ENCODE results near the gene NFIA.
"Not testable (repeated sequence)": the region's sequence is repeated elsewhere in the genome, so short reads cannot be mapped to it uniquely, and the experiment has no call there.

Gene NFIA

GRCh38 chr1:61461406-61462384, 379.3 kb downstream of the NFIA start:
- FAIRE-seq (no peak), DNase-seq (ENCODE audit: insufficient read length) (no peak)
- no peak for TF ChIP-seq TAF1 (IDR thresholded peaks at IDR 0.05; ENCODE audit: borderline replicate concordance, low read depth, low read length)
- no peak for TF ChIP-seq POLR2A (IDR thresholded peaks at IDR 0.05; ENCODE audit: low read depth, low read length)
- no peak for TF ChIP-seq POLR2AphosphoS5 (IDR thresholded peaks at IDR 0.05; ENCODE audit: low read depth, low read length)

- TF ChIP-seq TAF1 (IDR thresholded peaks at IDR 0.05; ENCODE audit: borderline replicate concordance, low read depth, low read length) (no peak), POLR2A (IDR thresholded peaks at IDR 0.05; ENCODE audit: low read depth, low read length) (no peak), POLR2AphosphoS5 (IDR thresholded peaks at IDR 0.05; ENCODE audit: low read depth, low read length) (no peak)
- no peak for FAIRE-seq
- DNase-seq (ENCODE audit: insufficient read length) = no peak
These were observed 380.3 kb downstream of the NFIA start for GRCh38 chr1:61462628-61463027.

GRCh38 chr1:61463220-61463619, 380.9 kb downstream of the NFIA start:
- DNase-seq (ENCODE audit: insufficient read length) (no peak), FAIRE-seq (no peak)
- TF ChIP-seq TAF1 (IDR thresholded peaks at IDR 0.05; ENCODE audit: borderline replicate concordance, low read depth, low read length) (no peak), POLR2A (IDR thresholded peaks at IDR 0.05; ENCODE audit: low read depth, low read length) (no peak), POLR2AphosphoS5 (IDR thresholded peaks at IDR 0.05; ENCODE audit: low read depth, low read length) (no peak)

DNA sequence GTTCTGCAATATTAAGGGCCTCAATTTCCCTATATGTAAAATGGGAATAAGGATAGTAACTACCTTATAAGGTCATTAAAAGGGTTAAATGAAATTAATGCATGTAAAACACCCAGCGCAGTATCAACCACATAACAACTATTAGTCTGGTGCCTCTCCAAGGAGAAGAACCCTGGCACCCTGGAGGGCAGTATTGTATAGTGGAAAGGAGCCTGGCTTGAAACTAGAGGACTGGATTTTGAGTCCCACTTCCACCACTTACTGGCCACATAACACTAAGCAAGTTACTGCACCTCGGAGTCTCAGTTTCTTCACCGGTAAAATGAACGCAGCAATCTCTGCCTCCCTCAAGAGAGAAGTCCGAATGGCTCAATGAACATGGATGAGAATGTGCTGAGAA, 385.5 kb downstream of the NFIA start:
- FAIRE-seq = not testable (repeated sequence)

DNA sequence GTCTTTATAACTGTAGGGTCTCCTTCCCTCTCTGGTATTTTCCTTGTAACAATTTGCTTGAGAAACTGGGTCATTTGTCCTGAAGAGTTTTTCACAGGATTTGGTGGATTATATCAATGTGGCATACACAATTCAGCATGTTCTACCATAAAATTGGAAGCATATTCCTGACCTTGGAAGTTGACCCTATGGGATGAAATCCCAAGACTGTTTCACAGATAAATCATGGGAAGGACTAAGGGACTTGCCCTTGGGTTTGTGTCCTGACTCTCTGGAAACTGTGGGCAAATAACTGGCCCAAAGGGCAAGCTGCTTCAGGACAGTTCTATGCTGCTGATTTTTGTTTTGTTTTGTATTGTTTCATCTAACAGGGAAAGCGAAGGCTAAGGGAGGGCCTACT, 387.0 kb downstream of the NFIA start:
- FAIRE-seq (no peak), DNase-seq (ENCODE audit: insufficient read length) (no peak)
- TF ChIP-seq TAF1 (IDR thresholded peaks at IDR 0.05; ENCODE audit: borderline replicate concordance, low read depth, low read length) (no peak), POLR2AphosphoS5 (IDR thresholded peaks at IDR 0.05; ENCODE audit: low read depth, low read length) (no peak), POLR2A (IDR thresholded peaks at IDR 0.05; ENCODE audit: low read depth, low read length) (no peak)

More for the DNA sequence above, 385.5 kb downstream of the NFIA start:
- not testable (repeated sequence) for DNase-seq (ENCODE audit: insufficient read length)

GRCh38 chr1:61472876-61473275, 390.5 kb downstream of the NFIA start:
- TF ChIP-seq POLR2AphosphoS5 (IDR thresholded peaks at IDR 0.05; ENCODE audit: low read depth, low read length) (no peak), TAF1 (IDR thresholded peaks at IDR 0.05; ENCODE audit: borderline replicate concordance, low read depth, low read length) (no peak), POLR2A (IDR thresholded peaks at IDR 0.05; ENCODE audit: low read depth, low read length) (no peak)
- DNase-seq (ENCODE audit: insufficient read length) (no peak), FAIRE-seq (no peak)

DNA sequence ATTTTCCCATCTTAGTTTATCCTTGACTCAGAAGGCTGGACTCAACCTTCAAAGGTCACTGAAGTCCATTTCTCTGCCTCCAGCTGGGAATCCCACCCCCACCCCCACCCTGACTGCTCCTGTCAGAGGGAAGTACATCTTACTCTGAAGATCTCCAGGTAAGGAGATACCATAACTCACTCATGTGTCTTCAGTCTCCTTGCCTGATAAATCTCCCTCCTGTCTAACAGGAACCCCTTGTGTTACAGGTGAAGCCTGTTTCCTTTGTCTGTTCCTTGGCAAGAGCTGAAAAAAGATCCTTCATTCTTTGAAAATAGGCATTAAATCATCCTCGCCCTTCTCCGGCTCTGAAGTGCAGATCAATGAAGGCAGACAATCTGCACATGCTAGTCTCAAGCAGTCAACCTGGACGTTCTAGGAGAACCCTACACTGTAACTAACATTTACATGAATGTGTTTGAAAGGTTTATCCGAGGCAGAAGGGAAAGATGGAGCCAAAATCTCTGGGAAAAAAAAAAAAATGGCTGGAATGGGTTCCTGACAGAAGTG, 392.0 kb downstream of the NFIA start:
- FAIRE-seq = no peak
- no peak for DNase-seq (ENCODE audit: insufficient read length)
- TF ChIP-seq POLR2A (IDR thresholded peaks at IDR 0.05; ENCODE audit: low read depth, low read length) (no peak), POLR2AphosphoS5 (IDR thresholded peaks at IDR 0.05; ENCODE audit: low read depth, low read length) (no peak), TAF1 (IDR thresholded peaks at IDR 0.05; ENCODE audit: borderline replicate concordance, low read depth, low read length) (no peak)

GRCh38 chr1:61474963-61475362, 392.6 kb downstream of the NFIA start:
- FAIRE-seq = no peak
- no peak for DNase-seq (ENCODE audit: insufficient read length)
- TF ChIP-seq TAF1 (IDR thresholded peaks at IDR 0.05; ENCODE audit: borderline replicate concordance, low read depth, low read length) = no peak
- no peak for TF ChIP-seq POLR2AphosphoS5 (IDR thresholded peaks at IDR 0.05; ENCODE audit: low read depth, low read length)
- no peak for TF ChIP-seq POLR2A (IDR thresholded peaks at IDR 0.05; ENCODE audit: low read depth, low read length)

GRCh38 chr1:61477301-61477700, 394.9 kb downstream of the NFIA start:
- no peak for FAIRE-seq
- TF ChIP-seq POLR2AphosphoS5 (IDR thresholded peaks at IDR 0.05; ENCODE audit: low read depth, low read length) (no peak), POLR2A (IDR thresholded peaks at IDR 0.05; ENCODE audit: low read depth, low read length) (no peak), TAF1 (IDR thresholded peaks at IDR 0.05; ENCODE audit: borderline replicate concordance, low read depth, low read length) (no peak)
- no peak for DNase-seq (ENCODE audit: insufficient read length)

GRCh38 chr1:61480273-61480935, 398.0 kb downstream of the NFIA start:
- no peak for DNase-seq (ENCODE audit: insufficient read length)
- FAIRE-seq = no peak
- TF ChIP-seq POLR2A (IDR thresholded peaks at IDR 0.05; ENCODE audit: low read depth, low read length) (no peak), TAF1 (IDR thresholded peaks at IDR 0.05; ENCODE audit: borderline replicate concordance, low read depth, low read length) (no peak), POLR2AphosphoS5 (IDR thresholded peaks at IDR 0.05; ENCODE audit: low read depth, low read length) (no peak)

DNA sequence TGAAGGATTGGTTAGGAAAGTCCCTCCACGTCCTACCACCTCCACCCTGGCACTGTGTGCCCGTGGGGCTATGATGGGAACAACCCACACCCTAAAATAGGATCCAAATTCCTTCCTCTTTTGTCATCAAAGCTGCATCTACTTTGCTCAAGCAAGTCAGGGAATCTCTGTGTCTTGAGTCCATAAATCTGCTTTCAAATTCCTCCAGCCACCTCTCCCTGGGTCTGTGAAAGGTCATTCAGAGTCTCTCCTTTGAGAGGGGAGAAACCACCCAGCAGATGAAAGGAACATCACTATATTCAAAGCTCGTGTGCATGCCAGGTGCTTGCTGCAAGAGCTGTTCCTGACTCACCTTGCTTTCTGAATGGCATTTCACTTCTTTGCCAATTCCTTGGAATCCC, 399.0 kb downstream of the NFIA start:
- FAIRE-seq (no peak), DNase-seq (ENCODE audit: insufficient read length) (no peak)
- TF ChIP-seq TAF1 (IDR thresholded peaks at IDR 0.05; ENCODE audit: borderline replicate concordance, low read depth, low read length) (no peak), POLR2A (IDR thresholded peaks at IDR 0.05; ENCODE audit: low read depth, low read length) (no peak), POLR2AphosphoS5 (IDR thresholded peaks at IDR 0.05; ENCODE audit: low read depth, low read length) (no peak)

All from GM12892 (cell line).